HG03520 (cell line): ENCODE data around the gene TMEM81.

Experiments used
- ATAC-seq: cut with Tn5 transposase; IDR thresholded peaks from one replicate; pipeline ENCODE4 v1.9.1; 2021; ENCODE audit warnings: mild to moderate bottlenecking, moderate library complexity; ENCODE audit not compliant: unreplicated experiment

Gene TMEM81

DNA sequence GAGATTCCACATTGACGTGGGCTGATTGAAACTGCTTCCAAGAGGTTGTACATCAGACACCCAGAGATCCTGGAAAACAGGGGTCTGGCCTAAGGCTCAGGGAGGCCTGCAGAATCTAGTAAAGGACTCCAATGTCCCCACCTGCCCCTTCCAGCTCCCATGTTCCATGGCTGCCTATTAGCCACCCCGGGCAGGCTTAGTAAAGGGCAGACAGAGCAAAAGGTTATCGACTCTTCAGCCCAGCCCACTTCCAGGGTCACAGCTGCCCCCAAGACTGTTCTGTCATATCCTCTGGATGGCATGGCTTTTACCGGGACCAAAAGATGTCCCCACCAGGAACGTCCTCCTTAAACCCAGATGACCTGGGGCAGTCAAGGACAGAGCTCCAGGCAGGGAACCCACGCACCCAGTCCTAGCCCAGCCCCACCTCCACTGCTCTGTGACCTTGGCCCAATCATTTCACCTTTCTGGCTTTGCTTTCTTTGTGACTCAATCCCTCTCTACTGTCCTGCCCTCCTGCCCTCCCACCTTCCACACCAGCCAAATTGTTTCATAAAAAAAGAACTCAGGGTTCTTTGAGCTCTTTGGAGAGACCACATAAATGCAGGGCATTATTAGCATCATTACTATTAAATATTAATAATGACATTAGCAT is 46.0 kb downstream of the TMEM81 start:
- no peak for ATAC-seq

DNA sequence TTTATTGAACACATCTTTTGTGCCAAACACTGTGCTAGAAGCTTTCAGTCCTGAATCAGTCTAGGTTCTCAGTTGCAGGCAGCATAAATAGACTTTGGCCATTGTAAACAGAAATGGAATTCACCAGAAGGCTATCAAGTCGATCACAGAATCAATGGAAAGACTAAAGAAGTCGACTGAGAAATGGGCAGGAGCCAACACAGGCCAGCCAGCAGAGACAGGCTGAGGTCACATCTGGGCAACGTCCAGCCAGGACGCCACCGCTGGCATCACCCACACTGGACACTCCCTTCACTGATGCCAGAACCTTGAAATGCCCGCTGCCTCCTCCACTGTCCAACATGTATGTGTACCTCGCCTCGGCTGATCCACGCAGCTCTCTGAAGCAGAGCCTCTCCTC is 46.7 kb downstream of the TMEM81 start:
- ATAC-seq: no peak
